Neural crest cell (in vitro differentiated cells): ENCODE measurements around the gene FXN. TPM values are rescaled to one million over a fixed set of nuclear protein-coding genes. Genes with fewer than 3 reads are reported as not detected.

ENCODE experiments used
- DNase-seq: peaks from one replicate; pipeline ENCODE4 v3.0.0; 2021; ENCODE audit warnings: low read depth, mixed read lengths, low spot score
- H3K27ac Mint-ChIP-seq: one replicate; pipeline ENCODE4 v1.8.0; 2021; ENCODE audit warnings: mild to moderate bottlenecking, mixed read lengths; ENCODE audit not compliant: unreplicated experiment
- H3K27me3 Mint-ChIP-seq: 2 replicates; pipeline ENCODE4 v1.8.0; 2021; ENCODE audit warnings: low read depth, mild to moderate bottlenecking, mixed read lengths
- H3K36me3 Mint-ChIP-seq: 2 replicates; pipeline ENCODE4 v1.8.0; 2021; ENCODE audit warnings: low read depth, mild to moderate bottlenecking, mixed read lengths
- H3K4me1 Mint-ChIP-seq: 2 replicates; pipeline ENCODE4 v1.8.0; 2021; ENCODE audit warnings: mixed read lengths
- H3K4me3 Mint-ChIP-seq: one replicate; pipeline ENCODE4 v1.8.0; 2021; ENCODE audit warnings: mild to moderate bottlenecking, mixed read lengths
- H3K9me3 Mint-ChIP-seq: 2 replicates; pipeline ENCODE4 v1.8.0; 2021; ENCODE audit warnings: mixed read lengths
- total RNA-seq: library from RNA; stranded (reverse); gene quantifications from 2 replicates; pipeline ENCODE4 v1.2.1, GENCODE V29; 2021
- TF ChIP-seq, protein P1 (sequence below): fragments of 200-600 bp; sonication (generic); conservative IDR thresholded peaks from 2 replicates; pipeline ENCODE4 v1.5.0; 2021; ENCODE audit warnings: antibody characterized with exemption, mild to moderate bottlenecking

FXN gene
- total RNA-seq, 1 donor from 2014 or later, result 28.6 TPM

DNA sequence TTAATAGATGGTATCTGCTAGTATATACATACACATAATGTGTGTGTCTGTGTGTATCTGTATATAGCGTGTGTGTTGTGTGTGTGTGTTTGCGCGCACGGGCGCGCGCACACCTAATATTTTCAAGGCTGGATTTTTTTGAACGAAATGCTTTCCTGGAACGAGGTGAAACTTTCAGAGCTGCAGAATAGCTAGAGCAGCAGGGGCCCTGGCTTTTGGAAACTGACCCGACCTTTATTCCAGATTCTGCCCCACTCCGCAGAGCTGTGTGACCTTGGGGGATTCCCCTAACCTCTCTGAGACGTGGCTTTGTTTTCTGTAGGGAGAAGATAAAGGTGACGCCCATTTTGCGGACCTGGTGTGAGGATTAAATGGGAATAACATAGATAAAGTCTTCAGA is 757 bp downstream of the FXN start:
- peaks cover 2% of the 10 kb centered on the region for H3K36me3 Mint-ChIP-seq
- DNase-seq, result no peak
- peak overlapping the region; percentile 96 for H3K27ac Mint-ChIP-seq
- peak overlapping the region; percentile 91 for H3K4me3 Mint-ChIP-seq
- peaks cover 11% of the 10 kb centered on the region for H3K4me1 Mint-ChIP-seq
- TF ChIP-seq, protein P1, sequence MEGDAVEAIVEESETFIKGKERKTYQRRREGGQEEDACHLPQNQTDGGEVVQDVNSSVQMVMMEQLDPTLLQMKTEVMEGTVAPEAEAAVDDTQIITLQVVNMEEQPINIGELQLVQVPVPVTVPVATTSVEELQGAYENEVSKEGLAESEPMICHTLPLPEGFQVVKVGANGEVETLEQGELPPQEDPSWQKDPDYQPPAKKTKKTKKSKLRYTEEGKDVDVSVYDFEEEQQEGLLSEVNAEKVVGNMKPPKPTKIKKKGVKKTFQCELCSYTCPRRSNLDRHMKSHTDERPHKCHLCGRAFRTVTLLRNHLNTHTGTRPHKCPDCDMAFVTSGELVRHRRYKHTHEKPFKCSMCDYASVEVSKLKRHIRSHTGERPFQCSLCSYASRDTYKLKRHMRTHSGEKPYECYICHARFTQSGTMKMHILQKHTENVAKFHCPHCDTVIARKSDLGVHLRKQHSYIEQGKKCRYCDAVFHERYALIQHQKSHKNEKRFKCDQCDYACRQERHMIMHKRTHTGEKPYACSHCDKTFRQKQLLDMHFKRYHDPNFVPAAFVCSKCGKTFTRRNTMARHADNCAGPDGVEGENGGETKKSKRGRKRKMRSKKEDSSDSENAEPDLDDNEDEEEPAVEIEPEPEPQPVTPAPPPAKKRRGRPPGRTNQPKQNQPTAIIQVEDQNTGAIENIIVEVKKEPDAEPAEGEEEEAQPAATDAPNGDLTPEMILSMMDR, result no peak
- H3K27me3 Mint-ChIP-seq, result no peaks in the 10 kb centered on the region
- no peaks in the 10 kb centered on the region for H3K9me3 Mint-ChIP-seq

- Mint-ChIP-seq H3K36me3 (peaks cover 2% of the 10 kb centered on the region), H3K4me3 (peak overlapping the region; percentile 91), H3K9me3 (no peaks in the 10 kb centered on the region), H3K27ac (no peak overlapping the region), H3K27me3 (no peaks in the 10 kb centered on the region), H3K4me1 (peaks cover 11% of the 10 kb centered on the region)
- DNase-seq, result no peak
- TF ChIP-seq, protein P1, result no peak
These were observed 1.2 kb downstream of the FXN start for GRCh38 chr9:69036799-69037198.

DNA sequence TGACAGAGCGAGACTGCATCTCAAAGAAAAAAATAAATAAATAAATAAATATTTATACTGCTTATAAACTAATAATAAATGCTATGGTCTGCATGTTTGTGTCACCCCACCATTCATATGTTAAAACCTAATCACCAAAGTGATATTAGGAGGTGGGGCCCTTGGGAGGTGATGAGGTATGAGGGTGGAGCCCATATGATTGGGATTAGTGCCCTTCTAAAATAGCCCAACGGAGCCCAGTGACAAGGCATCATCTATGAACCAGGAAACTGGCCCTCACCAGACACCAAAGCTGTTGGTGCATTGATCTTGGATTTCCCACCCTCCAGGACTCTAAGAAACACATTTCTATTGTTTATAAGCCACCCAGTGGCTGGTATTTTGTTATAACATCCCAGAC is 5.1 kb downstream of the FXN start:
- Mint-ChIP-seq H3K27me3 (no peaks in the 10 kb centered on the region), H3K36me3 (peaks cover 2% of the 10 kb centered on the region), H3K4me1 (peaks cover 38% of the 10 kb centered on the region), H3K9me3 (no peaks in the 10 kb centered on the region), H3K27ac (no peak overlapping the region), H3K4me3 (no peak overlapping the region)
- DNase-seq, result no peak
- TF ChIP-seq, protein P1, result no peak

DNA sequence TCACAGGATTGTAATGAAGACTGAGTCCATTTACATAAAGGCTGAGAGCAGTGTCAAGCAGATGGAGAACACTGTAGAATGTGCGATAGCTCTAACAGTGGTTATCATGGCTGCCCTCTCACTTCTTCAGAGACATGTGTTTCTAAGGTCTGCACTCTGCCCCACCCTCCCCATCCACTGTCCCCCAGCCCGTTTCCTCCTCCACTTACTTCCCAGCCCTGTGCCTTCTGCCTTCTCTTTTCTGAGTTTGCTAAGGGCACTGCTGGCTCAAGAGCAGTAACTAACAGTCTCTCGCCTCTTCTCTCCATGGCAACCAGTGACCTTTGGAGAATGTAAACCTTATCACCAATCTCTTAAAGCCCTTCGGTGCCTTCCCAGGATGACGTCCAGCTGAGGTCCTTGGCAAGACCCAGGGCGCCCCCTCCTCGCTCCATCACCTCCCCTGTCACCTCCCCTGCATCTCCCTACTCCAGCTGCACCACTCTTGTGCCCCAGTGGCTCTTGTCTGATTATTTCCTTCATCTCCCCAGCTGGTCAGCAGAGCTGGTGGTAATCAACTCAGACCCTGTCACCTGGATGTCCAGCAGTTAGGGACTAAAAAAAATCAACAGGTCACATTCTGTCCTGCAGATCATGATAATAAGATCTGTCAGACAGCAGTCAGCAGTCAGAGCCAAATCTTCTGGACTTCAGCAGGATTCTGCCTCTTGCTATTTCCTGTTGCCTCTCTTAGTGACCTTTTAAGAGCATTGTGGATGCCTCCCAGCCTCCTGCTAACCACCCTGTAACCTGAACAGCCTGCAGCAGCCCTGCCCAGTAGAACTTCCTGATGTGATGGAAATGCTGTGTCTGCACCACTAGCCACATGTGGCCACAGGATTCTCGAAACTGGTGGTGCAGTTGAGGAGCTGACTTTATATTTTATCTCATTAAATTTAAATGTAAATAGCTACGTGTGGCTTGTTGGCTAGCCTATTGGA is 9.0 kb downstream of the FXN start:
- H3K4me3 Mint-ChIP-seq, result peak overlapping the region; percentile 56
- H3K36me3 Mint-ChIP-seq, result peaks cover under 1% of the 10 kb centered on the region
- TF ChIP-seq, protein P1, result no peak
- H3K27me3 Mint-ChIP-seq, result no peaks in the 10 kb centered on the region
- H3K4me1 Mint-ChIP-seq, result peaks cover 33% of the 10 kb centered on the region
- DNase-seq, result no peak
- H3K9me3 Mint-ChIP-seq, result no peaks in the 10 kb centered on the region
- H3K27ac Mint-ChIP-seq, result peak overlapping the region; percentile 48

GRCh38 chr9:69045821-69046220 is 10.3 kb downstream of the FXN start:
- H3K27ac Mint-ChIP-seq, result no peak overlapping the region
- DNase-seq, result no peak
- peaks cover 33% of the 10 kb centered on the region for H3K4me1 Mint-ChIP-seq
- TF ChIP-seq, protein P1, result no peak
- no peaks in the 10 kb centered on the region for H3K9me3 Mint-ChIP-seq
- no peak overlapping the region for H3K4me3 Mint-ChIP-seq
- H3K36me3 Mint-ChIP-seq, result no peaks in the 10 kb centered on the region
- no peaks in the 10 kb centered on the region for H3K27me3 Mint-ChIP-seq
